ENCODE data around the gene SYT5. TPM values are rescaled to one million over a fixed set of nuclear protein-coding genes. Genes with fewer than 3 reads are reported as not detected.

SYT5 gene
- total RNA-seq, 1 experiment from 2014 or later: not detected

GRCh38 chr19:55145232-55145631 lies 34.9 kb downstream of the SYT5 start:
- Mint-ChIP-seq H3K4me3 (ENCODE audit: unreplicated experiment) (peak overlapping the region; percentile 7), H3K4me1 (ENCODE audit: low read depth, unreplicated experiment) (peaks cover 16% of the 10 kb centered on the region), H3K27ac (ENCODE audit: unreplicated experiment) (no peak overlapping the region), H3K27me3 (ENCODE audit: insufficient read depth, unreplicated experiment) (peaks cover 6% of the 10 kb centered on the region), H3K36me3 (ENCODE audit: insufficient read depth, unreplicated experiment) (no peaks in the 10 kb centered on the region), H3K9me3 (ENCODE audit: unreplicated experiment) (no peaks in the 10 kb centered on the region)
- H3K4me3 ChIP-seq (ENCODE audit: low read depth, low read length): no peak overlapping the region
- intact Hi-C loops (cut with micrococcal nuclease; ENCODE audit: unreplicated experiment): no loop called here
- no peak for TF ChIP-seq CTCF (IDR thresholded peaks at IDR 0.05; ENCODE audit: insufficient read depth in 1 of 2, low read depth in 1 of 2, low read length in 1 of 2, severe bottlenecking in 1 of 2, unreplicated experiment in 1 of 2)
- H3K27me3 ChIP-seq (replicated peaks; ENCODE audit: control insufficient read depth, insufficient read depth, low read length): no peaks in the 10 kb centered on the region
- no peak for DNase-seq
- ChIA-PET POLR2A (interaction anchor here (1.1 kb wide), 1 partner anchor 263 kb away, joined by 5 read pairs; the partner anchor contains the start of gene UBE2S), CTCF (no interaction called here)
- H3K36me3 ChIP-seq (ENCODE audit: control insufficient read depth, insufficient read depth, low read length): no peaks in the 10 kb centered on the region
- H3K9me3 ChIP-seq: no peaks in the 10 kb centered on the region
- peaks cover 12% of the 10 kb centered on the region; the same call in 1 of the 2 replicates for H3K4me1 ChIP-seq
- no TSS peak for BruUV-seq (replicated peaks)

- no TSS peak for BruUV-seq (replicated peaks)
- CTCF ChIA-PET: interaction anchor here (0.6 to 2.2 kb wide), 20 partner anchors 14 to 498 kb away, joined by 3 to 38 read pairs (median 4); partner anchors contain the start of genes DNAAF3, KMT5C, PPP1R12C and PPP6R1
- H3K27me3 Mint-ChIP-seq (ENCODE audit: insufficient read depth, unreplicated experiment): peaks cover 4% of the 10 kb centered on the region
- Histone ChIP-seq H3K4me1 (no peaks in the 10 kb centered on the region), H3K4me3 (ENCODE audit: low read depth, low read length) (no peak overlapping the region), H3K9me3 (no peaks in the 10 kb centered on the region), H3K36me3 (ENCODE audit: control insufficient read depth, insufficient read depth, low read length) (no peaks in the 10 kb centered on the region), H3K27me3 (replicated peaks; ENCODE audit: control insufficient read depth, insufficient read depth, low read length) (no peaks in the 10 kb centered on the region)
- no peak for DNase-seq
- H3K27ac Mint-ChIP-seq (ENCODE audit: unreplicated experiment): no peak overlapping the region
- intact Hi-C loops (cut with micrococcal nuclease; ENCODE audit: unreplicated experiment): loop anchor here (1.0 to 2.0 kb wide), 4 partner anchors 19 to 489 kb away; partner anchors contain the start of gene DNAAF3
- H3K4me1 Mint-ChIP-seq (ENCODE audit: low read depth, unreplicated experiment): no peaks in the 10 kb centered on the region
- no peaks in the 10 kb centered on the region for H3K9me3 Mint-ChIP-seq (ENCODE audit: unreplicated experiment)
- H3K4me3 Mint-ChIP-seq (ENCODE audit: unreplicated experiment): no peak overlapping the region
- POLR2A ChIA-PET: interaction anchor here (0.5 to 1.4 kb wide), 2 partner anchors 87 to 198 kb away, joined by 3 to 8 read pairs; partner anchors contain the start of genes KMT5C and TMEM86B
- H3K36me3 Mint-ChIP-seq (ENCODE audit: insufficient read depth, unreplicated experiment): no peaks in the 10 kb centered on the region
- TF ChIP-seq CTCF (IDR thresholded peaks at IDR 0.05; ENCODE audit: insufficient read depth in 1 of 2, low read depth in 1 of 2, low read length in 1 of 2, severe bottlenecking in 1 of 2, unreplicated experiment in 1 of 2): no peak
These were observed 38.4 kb downstream of the SYT5 start for GRCh38 chr19:55141696-55142095.

- H3K4me3 Mint-ChIP-seq (ENCODE audit: unreplicated experiment): no peak overlapping the region
- H3K27me3 Mint-ChIP-seq (ENCODE audit: insufficient read depth, unreplicated experiment): no peaks in the 10 kb centered on the region
- Histone ChIP-seq H3K4me3 (ENCODE audit: low read depth, low read length) (no peak overlapping the region), H3K27me3 (replicated peaks; ENCODE audit: control insufficient read depth, insufficient read depth, low read length) (no peaks in the 10 kb centered on the region), H3K4me1 (0 out of 2 replicates have a peak, but pooled peaks cover 3% of the 10 kb centered on the region), H3K36me3 (ENCODE audit: control insufficient read depth, insufficient read depth, low read length) (no peaks in the 10 kb centered on the region), H3K9me3 (no peaks in the 10 kb centered on the region)
- no peak for DNase-seq
- ChIA-PET CTCF (no interaction called here), POLR2A (no interaction called here)
- no peaks in the 10 kb centered on the region for H3K36me3 Mint-ChIP-seq (ENCODE audit: insufficient read depth, unreplicated experiment)
- no TSS peak for BruUV-seq (replicated peaks)
- no peaks in the 10 kb centered on the region for H3K4me1 Mint-ChIP-seq (ENCODE audit: low read depth, unreplicated experiment)
- no peaks in the 10 kb centered on the region for H3K9me3 Mint-ChIP-seq (ENCODE audit: unreplicated experiment)
- intact Hi-C loops (cut with micrococcal nuclease; ENCODE audit: unreplicated experiment): no loop called here
- TF ChIP-seq CTCF (IDR thresholded peaks at IDR 0.05; ENCODE audit: insufficient read depth in 1 of 2, low read depth in 1 of 2, low read length in 1 of 2, severe bottlenecking in 1 of 2, unreplicated experiment in 1 of 2): no peak
- no peak overlapping the region for H3K27ac Mint-ChIP-seq (ENCODE audit: unreplicated experiment)
These were observed 42.2 kb downstream of the SYT5 start for GRCh38 chr19:55137915-55138314.
